Sigmoid colon (tissue), 4 donors: ENCODE measurements around the gene OGN.

Experiments
- CTCF ChIP-seq, 4 experiments: fragments of 450-650 bp in 3 of 4; fragments of 200-600 bp in 1 of 4; IDR thresholded peaks; one replicate each; pipeline ENCODE4 v1.5.1; 2016 to 2019; ENCODE audit warnings: antibody characterized with exemption in 4 of 4, mild to moderate bottlenecking in 3 of 4, moderate library complexity in 2 of 4
- EP300 ChIP-seq, 4 donors: sonication (generic); formaldehyde crosslinking; IDR thresholded peaks; one replicate each; pipeline ENCODE4 v1.6.1; 2017; ENCODE audit warnings: antibody characterized with exemption in 4 of 4
- POLR2A ChIP-seq, 2 donors: fragments of 450-650 bp; IDR thresholded peaks; one replicate each; pipeline ENCODE4 v1.6.1; 2016; ENCODE audit warnings: antibody characterized with exemption in 2 of 2, mild to moderate bottlenecking in 2 of 2, moderate library complexity in 2 of 2
- POLR2AphosphoS5 ChIP-seq, 4 donors: sonication (generic); formaldehyde crosslinking; IDR thresholded peaks; one replicate each; pipeline ENCODE4 v1.6.1; 2017; ENCODE audit warnings: antibody characterized with exemption in 4 of 4

- TF ChIP-seq POLR2A (IDR thresholded peaks at IDR 0.05) (no peak), CTCF (IDR thresholded peaks at IDR 0.05) (no peak), POLR2AphosphoS5 (IDR thresholded peaks at IDR 0.05) (no peak), EP300 (IDR thresholded peaks at IDR 0.05) (no peak)
Observed at GRCh38 chr9:92369075-92369474, 35.3 kb downstream of the OGN start.
